ENCODE data around the gene BCKDHB.
"Not testable (repeated sequence)": the region's sequence is repeated elsewhere in the genome, so short reads cannot be mapped to it uniquely, and the experiment has no call there.

BCKDHB gene

GRCh38 chr6:80211286-80211685 is 104.8 kb downstream of the BCKDHB start:
- DNase-seq = no peak

DNA sequence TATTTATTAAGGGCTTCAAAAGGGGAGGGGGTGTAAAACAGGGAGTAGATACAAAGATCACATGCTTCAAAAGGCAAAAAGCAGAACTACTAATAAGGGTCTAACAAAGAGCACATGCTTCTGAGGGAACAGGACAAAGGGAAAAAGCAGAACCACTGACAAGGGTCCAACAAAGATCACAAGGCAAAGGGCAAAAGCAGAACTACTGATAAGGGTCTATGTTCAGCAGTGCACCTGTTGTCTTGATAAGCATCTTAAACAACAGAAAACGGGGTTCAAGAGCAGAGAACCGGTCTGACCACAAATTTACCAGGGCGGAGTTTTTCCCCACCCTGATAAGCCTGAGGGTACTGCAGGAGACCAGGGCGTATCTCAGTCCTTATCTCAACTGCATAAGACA is 105.4 kb downstream of the BCKDHB start:
- not testable (repeated sequence) for DNase-seq

- DNase-seq = peak; percentile 67
These were observed 108.1 kb downstream of the BCKDHB start for GRCh38 chr6:80214436-80215022.

DNA sequence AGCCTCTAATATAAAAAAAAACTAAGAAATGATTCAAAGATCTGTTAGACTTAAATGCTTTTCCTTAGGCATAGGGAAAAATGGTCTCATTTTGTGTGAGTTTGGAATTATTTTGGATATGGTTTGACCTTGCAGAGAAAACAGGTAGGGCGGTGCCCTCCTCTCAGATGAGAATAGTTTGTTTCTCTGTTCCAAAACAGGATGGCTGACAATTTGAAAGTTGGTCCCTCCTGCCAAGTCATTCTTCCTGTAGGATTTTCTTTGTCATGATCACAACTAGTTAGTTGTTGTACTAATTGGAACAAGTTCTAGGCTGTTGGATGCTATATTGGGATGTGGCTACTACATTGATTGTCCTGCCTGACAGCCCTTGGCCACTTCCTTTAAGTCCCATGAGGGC is 108.6 kb downstream of the BCKDHB start:
- no peak for DNase-seq

GRCh38 chr6:80217794-80218193 is 111.3 kb downstream of the BCKDHB start:
- no peak for DNase-seq

DNA sequence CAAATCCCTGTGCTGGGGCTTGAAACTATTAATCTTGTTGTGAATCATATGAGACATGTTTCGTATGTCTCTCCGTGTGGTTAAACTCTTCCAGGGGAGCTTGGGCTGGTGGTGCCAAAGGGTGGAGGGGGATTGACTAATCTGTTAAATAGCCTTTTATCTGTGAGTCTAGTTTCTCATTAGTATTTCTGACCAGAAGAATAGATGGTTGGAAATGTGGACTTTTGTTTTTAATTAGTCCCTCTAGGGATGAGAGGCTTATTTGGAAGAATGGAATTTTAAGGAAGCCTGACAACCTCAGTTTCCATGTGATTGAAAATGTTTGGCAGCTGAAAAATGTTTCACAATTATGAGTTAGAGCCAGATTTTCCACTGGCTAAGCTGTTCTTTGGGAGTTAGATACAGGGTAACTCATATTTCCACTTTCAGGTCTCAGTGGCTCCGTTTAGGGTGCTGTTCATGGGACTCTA is 117.3 kb downstream of the BCKDHB start:
- no peak for DNase-seq

DNA sequence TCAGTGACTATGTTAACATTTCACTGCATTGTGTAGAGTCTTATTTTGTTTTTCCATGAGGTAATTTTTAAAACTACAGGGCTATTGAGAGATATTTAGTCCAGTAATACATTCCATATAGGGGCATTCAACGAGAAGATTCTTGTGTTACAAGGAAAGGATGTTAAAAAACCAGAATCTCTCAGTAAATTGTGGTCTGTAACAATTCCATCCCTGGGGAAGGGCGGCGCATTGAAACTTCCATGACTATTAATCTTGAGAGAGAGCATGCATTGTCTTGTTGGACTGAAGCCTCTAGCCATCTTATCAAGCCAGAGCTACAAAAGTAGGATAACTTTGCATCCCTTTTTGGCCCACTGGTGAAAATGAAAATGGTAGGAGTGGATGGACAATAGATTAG is 119.7 kb downstream of the BCKDHB start:
- no peak for DNase-seq

DNA sequence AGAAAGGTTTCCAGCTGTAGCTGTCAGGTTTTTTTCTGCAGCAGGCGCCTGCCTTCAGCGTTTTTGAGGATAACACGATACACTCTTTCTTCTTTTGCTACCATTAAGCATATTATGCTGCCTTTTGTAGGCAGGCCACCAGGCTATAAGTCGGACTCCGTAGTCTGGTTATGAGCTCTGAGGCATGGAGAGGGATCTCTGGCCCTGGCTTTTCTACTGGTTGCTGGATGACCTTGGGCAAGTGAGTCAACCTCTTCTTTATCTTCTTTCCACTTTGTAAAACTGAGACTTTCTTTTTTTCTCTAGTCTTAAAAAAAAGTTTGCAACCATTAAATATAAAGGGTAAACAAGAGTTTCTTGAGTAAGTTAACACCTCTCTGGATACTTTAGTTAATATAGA is 120.2 kb downstream of the BCKDHB start:
- no peak for DNase-seq

DNA sequence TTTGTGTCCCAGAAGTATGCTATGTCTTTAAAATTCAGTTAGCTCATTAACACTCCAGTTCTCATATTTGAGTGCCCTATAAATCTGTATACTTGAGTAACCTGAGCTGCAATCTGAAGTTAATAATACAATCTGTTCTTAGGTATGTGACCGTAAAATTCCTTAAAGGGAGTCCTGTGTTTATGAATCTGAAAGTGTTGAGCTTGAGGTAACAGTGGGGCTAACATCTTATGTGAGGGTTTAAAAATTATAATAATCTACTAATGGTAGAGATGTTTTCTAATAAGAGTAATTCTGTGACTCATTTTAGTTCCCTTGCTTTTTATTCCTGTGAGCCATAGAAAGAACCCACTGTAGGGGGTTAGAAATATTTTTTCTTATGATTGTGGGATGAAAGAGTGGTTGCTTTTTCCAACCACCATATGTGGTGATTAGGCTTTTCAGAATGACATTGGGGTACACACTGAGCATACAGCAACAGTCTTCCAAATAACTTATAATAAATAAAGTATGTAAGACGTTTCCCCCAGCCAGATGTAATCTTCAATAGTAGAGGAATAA is 121.2 kb downstream of the BCKDHB start:
- DNase-seq = no peak

DNA sequence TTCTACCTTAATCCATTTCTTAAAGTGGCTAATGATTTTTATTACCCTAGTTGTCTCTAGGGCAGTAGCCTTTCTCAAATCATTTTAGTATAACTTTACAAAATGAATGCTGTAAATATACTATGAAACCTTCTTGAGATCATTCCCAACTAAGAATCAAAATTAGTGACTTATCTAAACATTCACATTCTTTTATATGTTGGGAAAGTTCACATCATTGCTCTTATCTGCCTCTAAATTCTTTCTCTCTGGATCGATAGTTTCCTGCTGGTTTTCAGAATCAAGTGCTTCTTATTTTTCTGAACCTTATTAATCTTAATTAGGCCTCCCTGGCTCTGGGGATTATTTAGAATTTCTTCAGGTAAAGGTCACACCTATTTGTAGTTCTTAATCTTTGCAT is 126.8 kb downstream of the BCKDHB start:
- DNase-seq = no peak

DNA sequence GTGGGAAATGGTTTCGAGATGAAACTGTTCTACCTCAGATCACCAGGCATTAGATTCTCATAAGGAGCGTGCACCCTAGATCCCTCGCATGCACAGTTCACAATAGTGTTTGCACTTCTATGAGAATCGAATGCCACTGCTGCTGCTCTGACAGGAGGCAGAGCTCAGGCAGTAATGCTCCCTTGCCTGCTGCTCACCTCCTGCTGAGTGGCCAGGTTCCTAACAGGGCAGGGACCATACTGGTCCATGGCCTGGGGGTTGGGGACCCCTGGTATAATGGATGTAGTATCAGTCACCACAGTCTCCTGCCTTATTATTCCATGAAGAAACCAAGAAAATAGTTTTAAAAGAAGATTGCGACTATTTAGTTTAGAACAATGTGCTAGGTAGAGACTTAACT is 127.5 kb downstream of the BCKDHB start:
- DNase-seq = no peak

GRCh38 chr6:80234401-80234800 is 127.9 kb downstream of the BCKDHB start:
- DNase-seq = no peak

GRCh38 chr6:80234908-80235307 is 128.4 kb downstream of the BCKDHB start:
- DNase-seq = no peak

DNA sequence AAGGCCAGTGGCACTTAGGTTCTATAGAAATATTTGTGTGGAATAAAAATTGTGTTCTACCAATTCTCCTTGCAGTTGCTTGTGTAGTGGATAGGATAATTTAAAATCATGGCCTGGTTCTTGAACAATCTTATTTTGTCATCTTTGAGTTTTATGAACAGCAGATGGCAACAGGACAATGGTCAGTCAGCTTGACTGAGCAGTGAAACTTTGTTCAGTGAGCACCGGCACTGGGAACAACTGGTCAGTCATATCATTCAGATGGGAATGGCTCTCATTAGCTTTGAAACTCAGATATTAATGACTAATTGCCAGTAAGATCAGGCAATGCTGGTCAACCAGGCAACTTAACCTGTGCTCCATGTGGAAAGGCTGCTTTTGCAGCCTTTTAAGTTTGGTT is 129.2 kb downstream of the BCKDHB start:
- no peak for DNase-seq

- DNase-seq = not testable (repeated sequence)
These were observed 132.3 kb downstream of the BCKDHB start for GRCh38 chr6:80238754-80239153.

- no peak for DNase-seq
These were observed 138.6 kb downstream of the BCKDHB start for GRCh38 chr6:80245043-80245442.

GRCh38 chr6:80249897-80250296 is 143.4 kb downstream of the BCKDHB start:
- no peak for DNase-seq

DNA sequence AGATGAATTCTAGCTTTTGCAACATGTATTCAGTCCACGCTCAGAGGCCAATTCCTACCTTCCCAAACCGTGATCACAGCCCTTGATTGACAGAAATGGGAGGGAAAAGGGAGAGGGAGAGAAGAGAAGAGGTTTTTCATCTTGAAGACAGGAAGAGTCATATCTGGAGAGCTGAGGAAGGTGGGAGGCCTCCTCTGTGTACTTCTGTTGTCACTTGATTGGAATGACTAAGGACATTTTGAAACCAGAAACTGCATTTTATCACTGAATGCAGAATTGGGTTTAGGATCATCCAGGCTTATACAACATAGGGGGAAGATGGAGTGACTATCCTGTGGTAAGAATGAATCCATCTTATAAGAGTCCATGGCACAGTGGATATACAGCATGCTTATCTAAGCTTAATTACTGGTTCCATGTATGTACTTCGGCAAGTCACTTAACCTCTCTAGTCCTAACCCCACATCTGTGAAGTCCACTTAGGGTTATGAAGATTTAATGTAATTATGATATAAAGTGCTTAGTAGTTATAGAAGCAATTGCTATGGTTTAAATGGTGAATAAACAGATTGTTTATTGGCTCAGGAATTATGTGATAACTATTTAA is 144.0 kb downstream of the BCKDHB start:
- no peak for DNase-seq

- no peak for DNase-seq
These were observed 144.8 kb downstream of the BCKDHB start for GRCh38 chr6:80251321-80251720.

GRCh38 chr6:80254716-80255115 is 148.2 kb downstream of the BCKDHB start:
- no peak for DNase-seq

DNA sequence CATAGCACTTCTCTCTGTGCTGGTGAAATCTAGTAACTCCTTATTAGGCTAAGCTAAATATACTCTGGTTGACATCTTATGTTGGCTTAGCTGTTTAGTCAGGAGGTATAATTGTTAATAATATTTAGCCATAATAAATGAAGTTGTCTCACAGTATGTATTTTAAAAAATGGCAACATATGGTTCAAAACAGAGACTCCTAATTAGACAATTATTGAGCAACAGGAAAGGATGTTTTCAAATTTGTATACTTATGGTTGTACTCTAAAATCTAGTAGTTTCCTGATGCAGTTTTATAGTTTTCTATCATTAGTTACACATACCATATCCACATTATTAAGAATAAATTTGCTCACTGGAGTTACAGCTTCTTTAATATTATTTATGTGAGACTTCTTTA is 150.2 kb downstream of the BCKDHB start:
- no peak for DNase-seq

DNA sequence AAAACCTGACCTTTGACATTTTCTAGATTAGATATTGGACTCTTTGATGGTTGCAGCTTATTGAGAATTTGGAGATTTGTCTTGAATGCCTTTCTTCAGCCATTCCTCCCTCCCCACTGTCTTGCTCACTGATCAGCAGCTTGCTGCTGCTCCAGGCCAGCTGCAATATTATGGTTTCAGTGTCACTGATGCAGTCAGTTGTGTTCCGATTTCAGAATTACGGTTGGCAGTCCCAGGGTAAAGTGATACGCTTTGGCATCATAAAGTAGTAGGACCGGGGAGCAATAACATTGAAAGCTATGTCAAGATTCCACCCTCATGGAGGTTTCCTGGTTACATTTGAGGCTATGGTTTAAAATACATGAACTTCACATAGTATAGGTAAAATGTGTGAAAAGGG is 152.6 kb downstream of the BCKDHB start:
- DNase-seq = no peak

DNA sequence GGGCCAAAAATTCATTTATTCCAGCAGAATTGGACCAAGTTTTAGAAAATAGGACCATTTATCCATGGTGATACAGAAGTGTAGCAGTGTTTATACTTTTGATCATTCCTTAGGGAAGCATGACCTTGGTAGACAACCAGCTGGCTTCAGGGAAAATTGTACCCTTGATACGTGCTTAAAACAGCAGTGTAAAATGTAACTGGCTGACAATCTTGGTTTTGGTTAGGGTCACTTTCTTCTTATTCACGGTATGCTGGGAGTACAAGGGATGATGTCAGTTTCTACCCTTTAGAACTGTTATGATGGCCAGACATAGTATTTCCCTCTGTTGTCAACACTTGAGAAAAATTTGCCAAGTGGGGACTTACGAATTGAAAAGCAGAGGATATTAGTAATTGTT is 157.1 kb downstream of the BCKDHB start:
- DNase-seq = no peak

DNA sequence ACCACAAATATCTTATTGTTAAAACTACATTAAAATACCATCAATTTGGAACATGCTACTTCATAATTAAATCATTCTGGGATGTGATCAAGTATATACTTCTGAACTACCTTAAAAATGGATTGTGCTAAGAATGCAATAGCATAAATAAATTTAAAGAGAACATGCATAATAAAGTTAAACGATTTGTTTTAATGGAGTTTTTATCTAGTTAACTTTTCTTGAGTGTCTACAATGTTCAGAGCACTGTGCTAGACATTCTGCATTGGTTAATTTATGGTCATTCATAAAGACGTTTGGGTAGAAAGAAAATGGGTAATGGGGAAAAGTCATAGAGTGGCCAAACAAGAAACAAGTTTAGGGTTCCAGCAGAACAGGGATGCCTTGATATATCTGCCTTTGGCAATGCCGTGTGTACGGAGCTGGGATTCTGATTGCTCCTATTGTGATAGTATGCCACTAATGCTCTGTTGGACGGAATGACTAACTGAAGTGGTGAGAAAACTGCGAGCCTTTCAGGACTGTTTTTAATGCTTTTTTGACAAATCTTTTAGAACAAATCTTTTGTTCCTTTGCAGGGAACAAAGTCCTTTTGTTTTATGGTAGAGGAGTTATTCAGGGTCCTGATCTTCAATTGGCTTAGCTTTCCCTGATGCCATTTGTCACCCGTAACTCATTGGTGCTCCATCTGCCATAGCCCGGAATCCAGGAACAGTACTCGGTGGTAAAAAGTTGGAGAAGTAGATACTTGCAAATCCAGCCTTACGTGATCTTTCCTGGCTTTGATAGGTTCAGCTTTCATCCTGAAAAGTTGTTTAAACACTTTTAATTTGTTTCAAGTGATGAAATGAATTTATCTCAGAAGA is 162.6 kb downstream of the BCKDHB start:
- no peak for DNase-seq

Measured in HCEC 1CT (cell line).